Ovary (tissue), 3 donors: ENCODE results near the gene MMEL1.

ENCODE experiments used
- EP300 ChIP-seq: sonication (generic); formaldehyde crosslinking; IDR thresholded peaks from one replicate; pipeline ENCODE4 v1.6.1; 2017; ENCODE audit warnings: antibody characterized with exemption
- POLR2A ChIP-seq: fragments of 450-650 bp; IDR thresholded peaks from one replicate; pipeline ENCODE4 v1.6.1; 2017; ENCODE audit warnings: antibody characterized with exemption, mild to moderate bottlenecking, moderate library complexity
- TF ChIP-seq, protein P1 (sequence below), 3 donors: fragments of 450-650 bp in 2 of 3; fragments of 200-600 bp in 1 of 3; IDR thresholded peaks; one replicate each; pipeline versions ENCODE4 v1.5.1 to v1.8.0; 2016 to 2022; ENCODE audit warnings: antibody characterized with exemption in 3 of 3, mild to moderate bottlenecking in 1 of 3
- donor health status: DM: no; HTN: no; CAD: no.

DNA sequence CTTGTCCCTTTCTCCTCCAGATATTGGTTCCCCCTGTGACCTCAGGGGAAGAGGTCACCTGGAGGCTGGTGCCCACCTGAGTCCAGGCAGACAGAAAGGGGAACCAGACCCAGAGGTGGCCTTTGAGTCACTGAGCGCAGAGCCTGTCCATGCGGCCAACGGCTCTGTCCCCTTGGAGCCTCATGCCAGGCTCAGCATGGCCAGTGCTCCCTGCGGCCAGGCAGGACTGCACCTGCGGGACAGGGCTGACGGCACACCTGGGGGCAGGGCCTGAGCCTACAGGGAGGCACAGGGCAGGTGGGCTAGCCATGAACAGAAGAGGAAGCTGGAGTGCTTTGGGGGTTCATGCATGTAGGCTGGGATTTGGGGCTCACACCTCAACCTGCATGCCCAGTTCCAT is 74.0 kb downstream of the MMEL1 start:
- TF ChIP-seq, protein P1, sequence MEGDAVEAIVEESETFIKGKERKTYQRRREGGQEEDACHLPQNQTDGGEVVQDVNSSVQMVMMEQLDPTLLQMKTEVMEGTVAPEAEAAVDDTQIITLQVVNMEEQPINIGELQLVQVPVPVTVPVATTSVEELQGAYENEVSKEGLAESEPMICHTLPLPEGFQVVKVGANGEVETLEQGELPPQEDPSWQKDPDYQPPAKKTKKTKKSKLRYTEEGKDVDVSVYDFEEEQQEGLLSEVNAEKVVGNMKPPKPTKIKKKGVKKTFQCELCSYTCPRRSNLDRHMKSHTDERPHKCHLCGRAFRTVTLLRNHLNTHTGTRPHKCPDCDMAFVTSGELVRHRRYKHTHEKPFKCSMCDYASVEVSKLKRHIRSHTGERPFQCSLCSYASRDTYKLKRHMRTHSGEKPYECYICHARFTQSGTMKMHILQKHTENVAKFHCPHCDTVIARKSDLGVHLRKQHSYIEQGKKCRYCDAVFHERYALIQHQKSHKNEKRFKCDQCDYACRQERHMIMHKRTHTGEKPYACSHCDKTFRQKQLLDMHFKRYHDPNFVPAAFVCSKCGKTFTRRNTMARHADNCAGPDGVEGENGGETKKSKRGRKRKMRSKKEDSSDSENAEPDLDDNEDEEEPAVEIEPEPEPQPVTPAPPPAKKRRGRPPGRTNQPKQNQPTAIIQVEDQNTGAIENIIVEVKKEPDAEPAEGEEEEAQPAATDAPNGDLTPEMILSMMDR (IDR thresholded peaks at IDR 0.05) = no peak
- TF ChIP-seq EP300 = no peak
- TF ChIP-seq POLR2A = no peak
